GM19395 (cell line): ENCODE data around the gene RUSC1.
A peak's percentile ranks its signal among the peaks of the same experiment; 100 is the strongest.

Source experiments
- ATAC-seq: cut with Tn5 transposase; IDR thresholded peaks from one replicate; pipeline ENCODE4 v1.9.1; 2021; ENCODE audit warnings: mild to moderate bottlenecking, moderate library complexity; ENCODE audit not compliant: unreplicated experiment

RUSC1 gene

GRCh38 chr1:155295183-155295941 lies 25.3 kb upstream of the RUSC1 start:
- ATAC-seq, result no peak

- ATAC-seq, result no peak
Observed at GRCh38 chr1:155295942-155296267, 24.8 kb upstream of the RUSC1 start.

GRCh38 chr1:155296661-155297060 lies 24.0 kb upstream of the RUSC1 start:
- no peak for ATAC-seq

GRCh38 chr1:155297384-155297783 lies 23.3 kb upstream of the RUSC1 start:
- no peak for ATAC-seq

- ATAC-seq, result no peak
Observed at GRCh38 chr1:155300024-155300423, 20.7 kb upstream of the RUSC1 start.

- no peak for ATAC-seq
Observed at GRCh38 chr1:155300553-155301329, 20.0 kb upstream of the RUSC1 start.

- no peak for ATAC-seq
Observed at GRCh38 chr1:155301342-155301841, 19.3 kb upstream of the RUSC1 start, which contains the start of gene PKLR. TSS of gene PKLR (minus strand) at chr1:155301438. CDS start at chr1:155301395, 43 bp downstream.

GRCh38 chr1:155304558-155305063 lies 16.1 kb upstream of the RUSC1 start:
- ATAC-seq, result no peak

GRCh38 chr1:155305881-155306391 lies 14.8 kb upstream of the RUSC1 start:
- ATAC-seq, result no peak

- no peak for ATAC-seq
Observed at GRCh38 chr1:155307247-155307740, 13.4 kb upstream of the RUSC1 start.

- ATAC-seq, result peak; percentile 89
Observed at GRCh38 chr1:155308493-155309422, 11.9 kb upstream of the RUSC1 start, which contains the start of gene FDPS. TSS of gene FDPS (plus strand) at chr1:155308866. CDS start at chr1:155309790, 924 bp downstream.

GRCh38 chr1:155309423-155310021 lies 11.2 kb upstream of the RUSC1 start:
- ATAC-seq, result no peak

- ATAC-seq, result no peak
Observed at GRCh38 chr1:155313261-155313660, 7.4 kb upstream of the RUSC1 start.

- no peak for ATAC-seq
Observed at GRCh38 chr1:155316922-155317321, 3.8 kb upstream of the RUSC1 start.

GRCh38 chr1:155318082-155318481 lies 2.6 kb upstream of the RUSC1 start:
- ATAC-seq, result no peak

GRCh38 chr1:155319536-155319935 lies 1.2 kb upstream of the RUSC1 start:
- no peak for ATAC-seq

GRCh38 chr1:155320252-155320651 lies 442 bp upstream of the RUSC1 start:
- no peak for ATAC-seq

GRCh38 chr1:155321639-155322503 lies 1.2 kb downstream of the RUSC1 start:
- ATAC-seq, result no peak

- no peak for ATAC-seq
Observed at GRCh38 chr1:155322571-155322952, 1.9 kb downstream of the RUSC1 start.
